ENCODE results near the gene PRKCSH. TPM values are rescaled to one million over a fixed set of nuclear protein-coding genes. Genes with fewer than 3 reads are reported as not detected.
A peak's percentile ranks its signal among the peaks of the same experiment; 100 is the strongest.
"Not testable (repeated sequence)": the region's sequence is repeated elsewhere in the genome, so short reads cannot be mapped to it uniquely, and the experiment has no call there.

The PRKCSH gene
- total RNA-seq, 1 donor from 2014 or later = 190 TPM

GRCh38 chr19:11418094-11418548 lies 17.3 kb upstream of the PRKCSH start:
- DNase-seq (ENCODE audit: low spot score) (no peak), ATAC-seq (no peak)
- intact Hi-C loops (cut with DNase I) = no loop called here

GRCh38 chr19:11418549-11419506 lies 16.6 kb upstream of the PRKCSH start, which contains the start of gene RGL3:
TSS of gene RGL3 (minus strand) at chr19:11419314. CDS start at chr19:11419278, 36 bp downstream.
- DNase-seq (ENCODE audit: low spot score) (no peak), ATAC-seq (peak; percentile 21)
- intact Hi-C loops (cut with DNase I) = no loop called here

GRCh38 chr19:11420429-11421370 lies 14.7 kb upstream of the PRKCSH start:
- intact Hi-C loops (cut with DNase I) = no loop called here
- peak; percentile 68 for ATAC-seq
- DNase-seq (ENCODE audit: low spot score) = peak; percentile 74

GRCh38 chr19:11421371-11422098 lies 13.9 kb upstream of the PRKCSH start:
- intact Hi-C loops (cut with DNase I) = no loop called here
- DNase-seq (ENCODE audit: low spot score) = no peak
- ATAC-seq = peak; percentile 25

- intact Hi-C loops (cut with DNase I) = no loop called here
- ATAC-seq = peak; percentile 67
- DNase-seq (ENCODE audit: low spot score) = peak; percentile 77
These were observed 13.0 kb upstream of the PRKCSH start for GRCh38 chr19:11422163-11423065.

GRCh38 chr19:11423164-11423790 lies 12.2 kb upstream of the PRKCSH start:
- DNase-seq (ENCODE audit: low spot score) (no peak), ATAC-seq (no peak)
- intact Hi-C loops (cut with DNase I) = no loop called here

- ATAC-seq (no peak), DNase-seq (ENCODE audit: low spot score) (no peak)
- intact Hi-C loops (cut with DNase I) = no loop called here
These were observed 11.6 kb upstream of the PRKCSH start for GRCh38 chr19:11423791-11424181.

- ATAC-seq = no peak
These were observed 9.5 kb upstream of the PRKCSH start for GRCh38 chr19:11425719-11426457.

GRCh38 chr19:11426656-11427055 lies 8.8 kb upstream of the PRKCSH start:
- ATAC-seq (no peak), DNase-seq (ENCODE audit: low spot score) (no peak)
- intact Hi-C loops (cut with DNase I) = no loop called here

More at GRCh38 chr19:11425719-11426457, 9.5 kb upstream of the PRKCSH start:
- no peak for DNase-seq (ENCODE audit: low spot score)
- intact Hi-C loops (cut with DNase I) = no loop called here

- not testable (repeated sequence) for ATAC-seq; DNase-seq (ENCODE audit: low spot score)
- intact Hi-C loops (cut with DNase I) = loop anchor here (10.0 kb wide), 1 partner anchor 59 kb away; the partner anchor contains the start of gene SWSAP1
These were observed 1.9 kb upstream of the PRKCSH start for GRCh38 chr19:11433526-11433925.

- DNase-seq (ENCODE audit: low spot score) (no peak), ATAC-seq (no peak)
- intact Hi-C loops (cut with DNase I) = loop anchor here (10.0 kb wide), 1 partner anchor 60 kb away; the partner anchor contains the start of gene SWSAP1
These were observed 755 bp upstream of the PRKCSH start for GRCh38 chr19:11434703-11435056.

- DNase-seq (ENCODE audit: low spot score) (no peak), ATAC-seq (no peak)
- intact Hi-C loops (cut with DNase I) = loop anchor here (10.0 kb wide), 1 partner anchor 61 kb away; the partner anchor contains the start of gene SWSAP1
These were observed 438 bp downstream of the PRKCSH start for GRCh38 chr19:11435833-11436313.

GRCh38 chr19:11437955-11438354 lies 2.5 kb downstream of the PRKCSH start:
- intact Hi-C loops (cut with DNase I) = loop anchor here (10.0 kb wide), 1 partner anchor 63 kb away; the partner anchor contains the start of gene SWSAP1

GRCh38 chr19:11444059-11444458 lies 8.6 kb downstream of the PRKCSH start:
- no peak for DNase-seq (ENCODE audit: low spot score)
- intact Hi-C loops (cut with DNase I) = loop anchor here (10.0 kb wide), 1 partner anchor 149 kb away; the partner anchor contains the start of gene TSPAN16
- no peak for ATAC-seq

More at GRCh38 chr19:11437955-11438354, 2.5 kb downstream of the PRKCSH start:
- DNase-seq (ENCODE audit: low spot score) (no peak), ATAC-seq (no peak)

- intact Hi-C loops (cut with DNase I) = loop anchor here (10.0 kb wide), 1 partner anchor 150 kb away; the partner anchor contains the start of gene TSPAN16
- DNase-seq (ENCODE audit: low spot score) (no peak), ATAC-seq (no peak)
These were observed 9.7 kb downstream of the PRKCSH start for GRCh38 chr19:11445141-11445540.

- DNase-seq (ENCODE audit: low spot score) = no peak
- intact Hi-C loops (cut with DNase I) = loop anchor here (10.0 kb wide), 1 partner anchor 151 kb away; the partner anchor contains the start of gene TSPAN16
- no peak for ATAC-seq
These were observed 10.8 kb downstream of the PRKCSH start for GRCh38 chr19:11446271-11446651.
